ENCODE results near the gene SLC15A2.
"Not testable (repeated sequence)": the region's sequence is repeated elsewhere in the genome, so short reads cannot be mapped to it uniquely, and the experiment has no call there.

SLC15A2 gene

GRCh38 chr3:121918779-121919483, 24.7 kb downstream of the SLC15A2 start:
- DNase-seq (ENCODE audit: low read depth in 2 of 3, low spot score in 2 of 3), result no peak

GRCh38 chr3:121924734-121925133, 30.5 kb downstream of the SLC15A2 start:
- no peak for DNase-seq (ENCODE audit: low read depth in 2 of 3, low spot score in 2 of 3)

- no peak for DNase-seq (ENCODE audit: low read depth in 2 of 3, low spot score in 2 of 3)
Observed at GRCh38 chr3:121926380-121926779, 32.2 kb downstream of the SLC15A2 start.

- not testable (repeated sequence) for DNase-seq (ENCODE audit: low read depth in 2 of 3, low spot score in 2 of 3)
Observed at GRCh38 chr3:121938141-121938855, 44.1 kb downstream of the SLC15A2 start.

- no peak for DNase-seq (ENCODE audit: low read depth in 2 of 3, low spot score in 2 of 3)
Observed at GRCh38 chr3:121941592-121941991, 47.4 kb downstream of the SLC15A2 start.

- DNase-seq (ENCODE audit: low read depth in 2 of 3, low spot score in 2 of 3), result no peak
Observed at GRCh38 chr3:121942116-121942786, 48.0 kb downstream of the SLC15A2 start.

- DNase-seq (ENCODE audit: low read depth in 2 of 3, low spot score in 2 of 3), result no peak
Observed at GRCh38 chr3:121943431-121943830, 49.2 kb downstream of the SLC15A2 start.

GRCh38 chr3:121948641-121949040, 54.4 kb downstream of the SLC15A2 start:
- no peak for DNase-seq (ENCODE audit: low read depth in 2 of 3, low spot score in 2 of 3)

GRCh38 chr3:121951291-121951919, 57.2 kb downstream of the SLC15A2 start:
- no peak for DNase-seq (ENCODE audit: low read depth in 2 of 3, low spot score in 2 of 3)

- no peak for DNase-seq (ENCODE audit: low read depth in 2 of 3, low spot score in 2 of 3)
Observed at GRCh38 chr3:121956363-121956762, 62.2 kb downstream of the SLC15A2 start.

- DNase-seq (ENCODE audit: low read depth in 2 of 3, low spot score in 2 of 3), result no peak
Observed at GRCh38 chr3:121957674-121958415, 63.6 kb downstream of the SLC15A2 start.

- DNase-seq (ENCODE audit: low read depth in 2 of 3, low spot score in 2 of 3), result no peak
Observed at GRCh38 chr3:121958801-121959200, 64.6 kb downstream of the SLC15A2 start.

- no peak for DNase-seq (ENCODE audit: low read depth in 2 of 3, low spot score in 2 of 3)
Observed at GRCh38 chr3:121961283-121961682, 67.1 kb downstream of the SLC15A2 start.

- no peak for DNase-seq (ENCODE audit: low read depth in 2 of 3, low spot score in 2 of 3)
Observed at GRCh38 chr3:121962443-121962842, 68.2 kb downstream of the SLC15A2 start.

GRCh38 chr3:121963608-121964007, 69.4 kb downstream of the SLC15A2 start:
- DNase-seq (ENCODE audit: low read depth in 2 of 3, low spot score in 2 of 3), result no peak

- DNase-seq (ENCODE audit: low read depth in 2 of 3, low spot score in 2 of 3), result no peak
Observed at GRCh38 chr3:121969631-121970030, 75.4 kb downstream of the SLC15A2 start.

GRCh38 chr3:121970047-121970446, 75.8 kb downstream of the SLC15A2 start:
- no peak for DNase-seq (ENCODE audit: low read depth in 2 of 3, low spot score in 2 of 3)

- no peak for DNase-seq (ENCODE audit: low read depth in 2 of 3, low spot score in 2 of 3)
Observed at GRCh38 chr3:121974601-121975111, 80.5 kb downstream of the SLC15A2 start.

GRCh38 chr3:121975702-121976302, 81.6 kb downstream of the SLC15A2 start:
- DNase-seq (ENCODE audit: low read depth in 2 of 3, low spot score in 2 of 3), result no peak

GRCh38 chr3:121976727-121977126, 82.5 kb downstream of the SLC15A2 start:
- DNase-seq (ENCODE audit: low read depth in 2 of 3, low spot score in 2 of 3), result no peak

Measured in activated CD8-positive, alpha-beta memory T cell treated with anti-CD3 and anti-CD28 coated beads for 48 hours (primary cell).